HCT116 (cell line): ENCODE measurements around the gene RIN3. TPM values are rescaled to one million over a fixed set of nuclear protein-coding genes. Genes with fewer than 3 reads are reported as not detected.

Experiments used
- ATAC-seq: fragments of 200-7000 bp; cut with Tn5 transposase; 2 replicates; pipeline ENCODE4 v1.9.1; 2020; ENCODE audit warnings: mild to moderate bottlenecking, moderate library complexity
- BruUV-seq: library from RNA; stranded (reverse); fragments of 400-500 nt; replicated peaks from 2 replicates; lab custom pipeline; 2021; lab: Mats Ljungman, UMichigan
- CTCF ChIA-PET: fragments of 300-600 bp; sonication (Branson Sonifier 250); formaldehyde crosslinking; loops from one replicate; lab custom pipeline; 2021; ENCODE audit warnings: antibody characterized with exemption; lab: Charles Lee
- POLR2A ChIA-PET: fragments of 300-600, 350-600 bp; sonication (Branson Sonifier 250); formaldehyde crosslinking; loops from one replicate; lab custom pipeline; 2021; ENCODE audit warnings: antibody characterized with exemption; lab: Charles Lee
- RAD21 ChIA-PET, 2 experiments: fragments of 300-600 bp; sonication (Branson Sonifier 250); formaldehyde crosslinking; loops; one replicate each; lab custom pipeline; 2023; ENCODE audit warnings: low total read pairs in 2 of 2; ENCODE audit not compliant: uncharacterized antibody in 2 of 2, unreplicated experiment in 2 of 2, low non-redundant PET in 1 of 2; lab: Charles Lee
- DNase-seq: peaks from one replicate; pipeline ENCODE4 v3.0.0-alpha.2; 2010; ENCODE audit warnings: low read depth, low spot score
- H2AFZ ChIP-seq: fragments of 200-600 bp; shearing (Covaris generic), sonication (generic); 2 replicates; pipeline ENCODE4 v1.6.1; 2017; ENCODE audit warnings: low read depth, mixed run types, mixed read lengths, antibody characterized with exemption, low read length; ENCODE audit not compliant: poor library complexity, severe bottlenecking
- H3K27ac ChIP-seq: 2 replicates; pipeline ENCODE4 v1.5.1; 2012; ENCODE audit warnings: low read depth, low read length
- H3K27me3 ChIP-seq: fragments of 200-600 bp; sonication (generic); 2 replicates; pipeline ENCODE4 v1.6.1; 2016; ENCODE audit warnings: mixed run types, low read length, mixed read lengths; ENCODE audit not compliant: insufficient read depth
- H3K36me3 ChIP-seq, 2 experiments: fragments of 200-500 bp in 1 of 2; fragments of 200-600 bp in 1 of 2; sonication (Bioruptor generic) in 1 of 2; sonication (generic) in 1 of 2; 2 replicates each; pipeline versions ENCODE4 v1.5.1 to v1.6.1; 2014 to 2016; ENCODE audit warnings: low read length in 2 of 2, inconsistent platforms in 1 of 2, mixed read lengths in 1 of 2, mixed run types in 1 of 2; ENCODE audit not compliant: insufficient read depth in 2 of 2, control insufficient read depth in 1 of 2
- H3K4me1 ChIP-seq, 2 experiments: fragments of 200-600 bp in 1 of 2; sonication (generic) in 1 of 2; 2 replicates each; pipeline versions ENCODE4 v1.5.1 to v1.6.1; 2012 to 2017; ENCODE audit warnings: low read length in 2 of 2, inconsistent platforms in 1 of 2, mild to moderate bottlenecking in 1 of 2, mixed read lengths in 1 of 2, mixed run types in 1 of 2, moderate library complexity in 1 of 2; ENCODE audit not compliant: insufficient read depth in 2 of 2, control insufficient read depth in 1 of 2
- H3K4me2 ChIP-seq: fragments of 200-600 bp; sonication (generic); 2 replicates; pipeline ENCODE4 v1.6.1; 2017; ENCODE audit warnings: mixed run types, low read length, mixed read lengths
- H3K4me3 ChIP-seq, 2 experiments: fragments of 200-600 bp in 1 of 2; sonication (generic) in 1 of 2; replicated peaks in 1 of 2; 2 replicates each; pipeline ENCODE4 v1.5.1; 2011 to 2016; ENCODE audit warnings: low read length in 2 of 2, control low read depth in 1 of 2, low read depth in 1 of 2, mild to moderate bottlenecking in 1 of 2, mixed read lengths in 1 of 2, mixed run types in 1 of 2
- H3K79me2 ChIP-seq: fragments of 200-600 bp; sonication (generic); 2 replicates; pipeline ENCODE4 v1.6.1; 2017; ENCODE audit warnings: mild to moderate bottlenecking, mixed run types, low read length, moderate library complexity, mixed read lengths; ENCODE audit not compliant: insufficient read depth
- H3K9ac ChIP-seq: fragments of 200-600 bp; sonication (generic); 2 replicates; pipeline ENCODE4 v1.6.1; 2016; ENCODE audit warnings: low read length, mixed read lengths
- H3K9me2 ChIP-seq: fragments of 200-600 bp; sonication (generic), shearing (Covaris generic); 2 replicates; pipeline ENCODE4 v1.6.1; 2017; ENCODE audit warnings: mixed run types, mild to moderate bottlenecking, moderate library complexity; ENCODE audit not compliant: insufficient read depth
- H3K9me3 ChIP-seq, 2 experiments: fragments of 200-500 bp in 1 of 2; fragments of 200-600 bp in 1 of 2; sonication (Bioruptor generic) in 1 of 2; sonication (generic) in 1 of 2; 2 replicates each; pipeline ENCODE4 v1.6.1; 2014 to 2017; ENCODE audit warnings: low read length in 2 of 2, mixed read lengths in 2 of 2, inconsistent platforms in 1 of 2, low read depth in 1 of 2, mild to moderate bottlenecking in 1 of 2, mixed run types in 1 of 2, moderate library complexity in 1 of 2; ENCODE audit not compliant: control insufficient read depth in 1 of 2, insufficient read depth in 1 of 2
- H4K20me1 ChIP-seq: fragments of 200-600 bp; sonication (generic), shearing (Covaris generic); 2 replicates; pipeline ENCODE4 v1.6.1; 2017; ENCODE audit warnings: mixed run types, mild to moderate bottlenecking, moderate library complexity; ENCODE audit not compliant: insufficient read depth
- EZH2 ChIP-seq: fragments of 200-600 bp; sonication (generic); IDR thresholded peaks from 2 replicates; pipeline ENCODE4 v1.6.1; 2017; ENCODE audit warnings: antibody characterized with exemption, mixed run types
- FOSL1 ChIP-seq: IDR thresholded peaks from 2 replicates; pipeline ENCODE4 v1.6.1; 2012; ENCODE audit warnings: low read depth
- JUND ChIP-seq: IDR thresholded peaks from 2 replicates; pipeline ENCODE4 v1.6.1; 2012
- SIN3A ChIP-seq: IDR thresholded peaks from 2 replicates; pipeline ENCODE4 v1.6.1; 2012; ENCODE audit warnings: low read depth
- SP1 ChIP-seq: IDR thresholded peaks from 2 replicates; pipeline ENCODE4 v1.6.1; 2012; ENCODE audit warnings: low read depth
- SRF ChIP-seq: IDR thresholded peaks from 2 replicates; pipeline ENCODE4 v1.6.1; 2012; ENCODE audit warnings: low read depth
- TCF7L2 ChIP-seq: IDR thresholded peaks from 2 replicates; pipeline ENCODE4 v1.7.0; 2011; ENCODE audit warnings: borderline replicate concordance, inconsistent platforms; ENCODE audit not compliant: insufficient read depth, insufficient read length; ENCODE audit errors: extremely low read depth
- ZFX ChIP-seq: fragments of 450-650 bp; IDR thresholded peaks from 2 replicates; pipeline ENCODE4 v1.6.1; 2017
- intact Hi-C: fragments of 100-400 bp; cut with micrococcal nuclease; formaldehyde crosslinking; loops from 2 replicates; pipeline ENCODE4 v1.10.0; 2022
- total RNA-seq: library from RNA; stranded (reverse); gene quantifications from one replicate; pipeline ENCODE4 v1.2.1, GENCODE V29; 2021; ENCODE audit not compliant: unreplicated experiment

Gene RIN3
- total RNA-seq, 1 experiment from 2014 or later, result 22.2 TPM

- intact Hi-C loops, result no loop called here
- no peaks in the 10 kb centered on the region for H3K36me3 ChIP-seq
- no peak overlapping the region for H3K4me3 ChIP-seq
- RAD21 ChIA-PET, result no interaction called here
- no peaks in the 10 kb centered on the region for H3K9me3 ChIP-seq
- no peak overlapping the region for H3K4me2 ChIP-seq
- DNase-seq (no peak), ATAC-seq (no peak)
- CTCF ChIA-PET, result no interaction called here
- H3K27me3 ChIP-seq, result no peaks in the 10 kb centered on the region
- no peaks in the 10 kb centered on the region for H3K4me1 ChIP-seq
- no peaks in the 10 kb centered on the region for H3K79me2 ChIP-seq
- H3K27ac ChIP-seq, result no peak overlapping the region
- H3K9ac ChIP-seq, result no peak overlapping the region
- no peak overlapping the region for H2AFZ ChIP-seq
- no peaks in the 10 kb centered on the region for H3K9me2 ChIP-seq
- POLR2A ChIA-PET, result no interaction called here
- BruUV-seq, result no TSS peak
- H4K20me1 ChIP-seq, result no peaks in the 10 kb centered on the region
- TF ChIP-seq ZFX, result no peak
- no peak for TF ChIP-seq SIN3A
- no peak for TF ChIP-seq JUND
- TF ChIP-seq FOSL1, result no peak
- no peak for TF ChIP-seq SRF
Measured at GRCh38 chr14:92657457-92658142, 144.0 kb downstream of the RIN3 start.

DNA sequence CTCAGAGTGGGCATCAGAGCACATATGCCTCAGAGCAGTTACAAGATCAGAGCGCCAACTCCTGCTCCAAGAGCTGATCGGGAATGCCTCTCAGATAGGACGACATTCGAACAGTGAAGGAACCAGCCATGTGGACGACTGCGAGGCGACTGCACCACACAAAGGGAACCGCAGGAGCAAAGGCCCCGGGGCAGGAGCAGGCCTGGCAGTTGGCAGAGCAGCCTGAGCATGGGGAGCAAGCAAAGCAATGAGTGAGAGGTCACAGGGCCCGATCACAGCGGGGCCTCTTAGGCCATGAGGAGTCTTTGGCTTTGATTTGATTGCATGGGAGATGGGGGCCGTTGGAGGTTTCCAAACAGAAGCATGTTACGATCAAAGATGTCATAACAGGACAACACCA, 144.6 kb downstream of the RIN3 start:
- POLR2A ChIA-PET, result no interaction called here
- Histone ChIP-seq H3K9me3 (no peaks in the 10 kb centered on the region), H2AFZ (no peak overlapping the region), H3K9ac (no peak overlapping the region), H3K79me2 (no peaks in the 10 kb centered on the region), H3K9me2 (no peaks in the 10 kb centered on the region), H4K20me1 (no peaks in the 10 kb centered on the region), H3K27ac (no peak overlapping the region), H3K27me3 (no peaks in the 10 kb centered on the region), H3K4me1 (no peaks in the 10 kb centered on the region), H3K36me3 (no peaks in the 10 kb centered on the region), H3K4me3 (no peak overlapping the region), H3K4me2 (no peak overlapping the region)
- intact Hi-C loops, result no loop called here
- ATAC-seq (no peak), DNase-seq (no peak)
- RAD21 ChIA-PET, result no interaction called here
- BruUV-seq, result no TSS peak
- no peak for TF ChIP-seq SP1
- no peak for TF ChIP-seq JUND
- no peak for TF ChIP-seq EZH2
- TF ChIP-seq TCF7L2, result no peak
- CTCF ChIA-PET, result no interaction called here
